Measurements from ENCODE around the gene DIP2C.
"Not testable (repeated sequence)": the region's sequence is repeated elsewhere in the genome, so short reads cannot be mapped to it uniquely, and the experiment has no call there.

Gene DIP2C

GRCh38 chr10:625333-625696 lies 64.2 kb downstream of the DIP2C start:
- no peak for DNase-seq

GRCh38 chr10:624605-625332 lies 64.7 kb downstream of the DIP2C start:
- DNase-seq: peak; percentile 57

GRCh38 chr10:624312-624604 lies 65.2 kb downstream of the DIP2C start:
- no peak for DNase-seq

- no peak for DNase-seq
Observed at GRCh38 chr10:623477-624311, 65.8 kb downstream of the DIP2C start.

GRCh38 chr10:623014-623413 lies 66.5 kb downstream of the DIP2C start:
- DNase-seq: no peak

GRCh38 chr10:621981-622740 lies 67.3 kb downstream of the DIP2C start:
- no peak for DNase-seq

GRCh38 chr10:621513-621912 lies 68.0 kb downstream of the DIP2C start:
- no peak for DNase-seq

- no peak for DNase-seq
Observed at GRCh38 chr10:620971-621370, 68.5 kb downstream of the DIP2C start.

- DNase-seq: no peak
Observed at GRCh38 chr10:620417-620816, 69.1 kb downstream of the DIP2C start.

GRCh38 chr10:619710-620109 lies 69.8 kb downstream of the DIP2C start:
- DNase-seq: no peak

GRCh38 chr10:618229-618989 lies 71.1 kb downstream of the DIP2C start:
- DNase-seq: no peak

GRCh38 chr10:617471-617870 lies 72.0 kb downstream of the DIP2C start:
- DNase-seq: no peak

GRCh38 chr10:615583-616152 lies 73.8 kb downstream of the DIP2C start:
- DNase-seq: no peak

GRCh38 chr10:614790-615582 lies 74.5 kb downstream of the DIP2C start:
- DNase-seq: no peak

- DNase-seq: no peak
Observed at GRCh38 chr10:614139-614711, 75.2 kb downstream of the DIP2C start.

- no peak for DNase-seq
Observed at GRCh38 chr10:613271-614138, 76.0 kb downstream of the DIP2C start.

GRCh38 chr10:612696-613095 lies 76.8 kb downstream of the DIP2C start:
- no peak for DNase-seq

GRCh38 chr10:610642-611305 lies 78.7 kb downstream of the DIP2C start:
- DNase-seq: not testable (repeated sequence)

GRCh38 chr10:609868-610545 lies 79.5 kb downstream of the DIP2C start:
- no peak for DNase-seq
